ENCODE results near the gene E2F4. TPM values are rescaled to one million over a fixed set of nuclear protein-coding genes. Genes with fewer than 3 reads are reported as not detected.

The E2F4 gene
- total RNA-seq, 1 donor from 2014 or later: 78.1 TPM

GRCh38 chr16:67149276-67150046 lies 42.5 kb upstream of the E2F4 start:
- peaks cover 0 to 41% of the 10 kb centered on the region in 2 donors for H3K36me3 ChIP-seq
- H3K4me1 ChIP-seq: peaks cover 9% of the 10 kb centered on the region
- intact Hi-C loops (cut with DNase I): loop anchor here (5.0 kb wide), 1 partner anchor 38 kb away; no protein-coding TSS in a partner anchor

GRCh38 chr16:67150047-67150832 lies 41.7 kb upstream of the E2F4 start:
- Histone ChIP-seq H3K4me1 (peaks cover 17% of the 10 kb centered on the region), H3K4me3 (peak overlapping the region; percentile 60 to 71), H3K36me3 (peaks cover 0 to 33% of the 10 kb centered on the region in 2 donors), H3K27me3 (no peaks in the 10 kb centered on the region), H3K9me3 (no peaks in the 10 kb centered on the region), H3K27ac (peak overlapping the region; percentile 85)
- no peak for DNase-seq (ENCODE audit: extremely low spot score in 2 of 2)
- TF ChIP-seq POLR2AphosphoS5 (IDR thresholded peaks at IDR 0.05; ENCODE audit: insufficient read depth in 1 of 2, low read depth in 1 of 2) (no peak), POLR2A (IDR thresholded peaks at IDR 0.05) (no peak), CTCF (IDR thresholded peaks at IDR 0.05) (no peak)
- intact Hi-C loops (cut with DNase I): loop anchor here (5.0 kb wide), 1 partner anchor 37 kb away; no protein-coding TSS in a partner anchor

More at GRCh38 chr16:67149276-67150046, 42.5 kb upstream of the E2F4 start:
- H3K27ac ChIP-seq: no peak overlapping the region
- H3K9me3 ChIP-seq: no peaks in the 10 kb centered on the region
- TF ChIP-seq POLR2AphosphoS5 (IDR thresholded peaks at IDR 0.05; ENCODE audit: insufficient read depth in 1 of 2, low read depth in 1 of 2) (peak in 1 of 2 donors; percentile 31), POLR2A (IDR thresholded peaks at IDR 0.05) (no peak), CTCF (IDR thresholded peaks at IDR 0.05) (no peak)
- peak overlapping the region in 1 of 2 donors; percentile 71 for H3K4me3 ChIP-seq
- H3K27me3 ChIP-seq: no peaks in the 10 kb centered on the region
- DNase-seq (ENCODE audit: extremely low spot score in 2 of 2): no peak

- TF ChIP-seq POLR2AphosphoS5 (IDR thresholded peaks at IDR 0.05; ENCODE audit: insufficient read depth in 1 of 2, low read depth in 1 of 2): peak in 1 of 2 donors; percentile 84
- no peak for TF ChIP-seq POLR2A (IDR thresholded peaks at IDR 0.05)
- no peak for TF ChIP-seq CTCF (IDR thresholded peaks at IDR 0.05)
- peak within 1 kb of the TSS; percentile 60 to 71 for H3K4me3 ChIP-seq
- peak within 1 kb of the TSS; percentile 85 for H3K27ac ChIP-seq
- H3K27me3 ChIP-seq: no peaks in the 10 kb centered on the region
- H3K36me3 ChIP-seq: peaks cover 0 to 26% of the 10 kb centered on the region in 2 donors
- H3K4me1 ChIP-seq: peaks cover 24% of the 10 kb centered on the region
- intact Hi-C loops (cut with DNase I): loop anchor here (5.0 kb wide), 1 partner anchor 36 kb away; no protein-coding TSS in a partner anchor
- DNase-seq (ENCODE audit: extremely low spot score in 2 of 2): no peak
- no peaks in the 10 kb centered on the region for H3K9me3 ChIP-seq
These were observed 41.0 kb upstream of the E2F4 start, which contains the start of gene B3GNT9 for GRCh38 chr16:67150833-67151396. Gene B3GNT9 (minus strand): TSS chr16:67150998. CDS start chr16:67150485, 513 bp downstream.

GRCh38 chr16:67151431-67152097 lies 40.4 kb upstream of the E2F4 start:
- Histone ChIP-seq H3K9me3 (no peaks in the 10 kb centered on the region), H3K27ac (peak overlapping the region; percentile 85), H3K4me1 (peaks cover 29% of the 10 kb centered on the region), H3K4me3 (peak overlapping the region; percentile 60 to 71), H3K27me3 (no peaks in the 10 kb centered on the region), H3K36me3 (peaks cover 0 to 22% of the 10 kb centered on the region in 2 donors)
- intact Hi-C loops (cut with DNase I): loop anchor here (5.0 kb wide), 1 partner anchor 36 kb away; no protein-coding TSS in a partner anchor
- DNase-seq (ENCODE audit: extremely low spot score in 2 of 2): no peak
- no peak for TF ChIP-seq POLR2A (IDR thresholded peaks at IDR 0.05)
- no peak for TF ChIP-seq CTCF (IDR thresholded peaks at IDR 0.05)
- TF ChIP-seq POLR2AphosphoS5 (IDR thresholded peaks at IDR 0.05; ENCODE audit: insufficient read depth in 1 of 2, low read depth in 1 of 2): no peak
